Retinal pigment epithelial cell (primary cell): ENCODE results near the gene STPG4.
"Not testable (repeated sequence)": the region's sequence is repeated elsewhere in the genome, so short reads cannot be mapped to it uniquely, and the experiment has no call there.

ENCODE experiments used
- DNase-seq: peaks from one replicate; pipeline ENCODE4 v3.0.0-alpha.2; 2010; ENCODE audit warnings: low read depth
- H3K4me3 ChIP-seq: 2 replicates; pipeline ENCODE4 v1.5.1; 2011; ENCODE audit warnings: mild to moderate bottlenecking, low read length, control low read depth, moderate library complexity
- CTCF ChIP-seq: conservative IDR thresholded peaks from 2 replicates; pipeline ENCODE4 v1.5.1; 2011; ENCODE audit warnings: low read depth, low read length, control low read depth, inconsistent platforms

Gene STPG4

GRCh38 chr2:47195148-47195547, 40.0 kb upstream of the STPG4 start:
- TF ChIP-seq CTCF: no peak

GRCh38 chr2:47194410-47194809, 39.3 kb upstream of the STPG4 start:
- H3K4me3 ChIP-seq: no peak overlapping the region
- TF ChIP-seq CTCF: no peak
- DNase-seq: no peak

More at GRCh38 chr2:47195148-47195547, 40.0 kb upstream of the STPG4 start:
- no peak for DNase-seq
- no peak overlapping the region for H3K4me3 ChIP-seq

GRCh38 chr2:47193607-47194006, 38.5 kb upstream of the STPG4 start:
- DNase-seq: no peak
- no peak overlapping the region for H3K4me3 ChIP-seq
- no peak for TF ChIP-seq CTCF

GRCh38 chr2:47190188-47190881, 35.2 kb upstream of the STPG4 start:
- H3K4me3 ChIP-seq: no peak overlapping the region
- no peak for TF ChIP-seq CTCF
- no peak for DNase-seq

- no peak for TF ChIP-seq CTCF
- no peak for DNase-seq
- no peak overlapping the region for H3K4me3 ChIP-seq
These were observed 34.5 kb upstream of the STPG4 start for GRCh38 chr2:47189635-47190034.

GRCh38 chr2:47187069-47187468, 32.0 kb upstream of the STPG4 start:
- no peak for DNase-seq
- H3K4me3 ChIP-seq: no peak overlapping the region
- TF ChIP-seq CTCF: no peak

- H3K4me3 ChIP-seq: no peak overlapping the region
- no peak for TF ChIP-seq CTCF
- DNase-seq: no peak
These were observed 31.2 kb upstream of the STPG4 start for GRCh38 chr2:47186351-47186750.

- H3K4me3 ChIP-seq: not testable (repeated sequence)
These were observed 30.0 kb upstream of the STPG4 start for GRCh38 chr2:47185098-47185497.

More at GRCh38 chr2:47185098-47185497, 30.0 kb upstream of the STPG4 start:
- not testable (repeated sequence) for DNase-seq
